NCI-H1092 (cell line): ENCODE measurements around the gene OR10R2.
"Not testable (repeated sequence)": the region's sequence is repeated elsewhere in the genome, so short reads cannot be mapped to it uniquely, and the experiment has no call there.

Source experiments
- DNase-seq: peaks from one replicate; lab custom pipeline; 2025; lab: John Stamatoyannopoulos, UW

Gene OR10R2, protein sequence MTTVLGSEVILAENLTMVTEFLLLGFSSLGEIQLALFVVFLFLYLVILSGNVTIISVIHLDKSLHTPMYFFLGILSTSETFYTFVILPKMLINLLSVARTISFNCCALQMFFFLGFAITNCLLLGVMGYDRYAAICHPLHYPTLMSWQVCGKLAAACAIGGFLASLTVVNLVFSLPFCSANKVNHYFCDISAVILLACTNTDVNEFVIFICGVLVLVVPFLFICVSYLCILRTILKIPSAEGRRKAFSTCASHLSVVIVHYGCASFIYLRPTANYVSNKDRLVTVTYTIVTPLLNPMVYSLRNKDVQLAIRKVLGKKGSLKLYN

GRCh38 chr1:158471920-158472319 is at the start of gene OR10R2:
Gene OR10R2 (plus strand): TSS chr1:158472220. CDS start chr1:158472326, 106 bp downstream.
- DNase-seq, result no peak

DNA sequence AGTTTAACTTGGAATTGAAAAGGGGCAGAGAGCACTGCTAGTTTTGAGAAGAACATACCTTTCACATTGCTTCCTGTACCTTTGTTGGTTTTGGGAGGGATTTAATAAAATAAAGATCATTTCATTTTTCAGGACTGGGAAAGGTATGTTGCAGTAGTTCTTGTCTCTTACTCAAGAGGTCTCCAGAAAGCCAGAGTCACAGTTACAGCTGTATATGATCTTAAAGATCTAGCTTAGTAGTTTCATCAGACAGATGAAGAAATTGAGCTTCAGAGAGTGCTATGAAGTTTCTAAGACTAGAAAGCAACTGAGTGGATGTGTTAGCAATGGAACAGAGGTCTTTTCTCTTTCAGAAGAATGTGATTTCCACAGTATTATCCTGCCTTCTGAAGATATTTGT is 47.0 kb upstream of the OR10R2 start:
- no peak for DNase-seq

DNA sequence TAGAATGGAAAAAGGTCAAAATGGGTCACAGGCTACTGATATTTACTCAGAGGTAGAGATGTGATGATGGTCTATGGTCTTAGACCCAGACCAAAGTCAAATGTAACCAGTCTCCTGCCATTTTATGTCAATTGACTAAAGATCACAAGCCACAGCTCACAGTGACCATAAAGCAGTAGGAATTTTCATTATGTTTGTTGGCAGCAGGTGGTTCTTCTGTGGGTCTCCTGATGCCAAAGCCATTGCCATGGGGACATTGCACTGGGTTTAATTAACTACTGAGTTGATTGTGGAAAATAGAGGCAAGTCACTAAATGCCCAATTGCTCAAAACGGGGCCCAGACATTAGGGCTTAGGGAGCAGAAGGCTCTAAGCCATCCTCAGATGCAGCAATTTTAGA is 45.9 kb upstream of the OR10R2 start, which contains the start of gene OR10K2:
TSS of gene OR10K2 (minus strand) at position 101 of the 400 bp plus-strand sequence. CDS start 5,371 bp downstream, outside the sequence.
- no peak for DNase-seq

DNA sequence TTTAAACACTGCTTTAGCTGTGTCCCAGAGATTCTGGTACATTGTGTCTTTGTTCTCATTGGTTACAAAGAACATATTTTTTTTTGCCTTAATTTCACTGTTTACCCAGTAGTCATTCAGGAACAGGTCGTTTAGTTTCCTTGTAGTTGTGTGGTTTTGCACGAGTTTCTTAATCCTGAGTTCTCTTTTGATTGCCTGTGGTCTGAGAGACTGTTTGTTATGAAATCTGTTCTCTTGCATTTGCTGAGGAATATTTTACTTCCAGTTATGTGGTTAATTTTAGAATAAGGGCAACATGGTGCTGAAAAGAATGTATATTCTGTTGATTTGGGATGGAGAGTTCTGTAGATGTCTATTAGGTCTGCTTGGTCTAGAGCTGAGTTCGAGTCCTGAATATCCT is 41.9 kb upstream of the OR10R2 start:
- DNase-seq, result not testable (repeated sequence)

DNA sequence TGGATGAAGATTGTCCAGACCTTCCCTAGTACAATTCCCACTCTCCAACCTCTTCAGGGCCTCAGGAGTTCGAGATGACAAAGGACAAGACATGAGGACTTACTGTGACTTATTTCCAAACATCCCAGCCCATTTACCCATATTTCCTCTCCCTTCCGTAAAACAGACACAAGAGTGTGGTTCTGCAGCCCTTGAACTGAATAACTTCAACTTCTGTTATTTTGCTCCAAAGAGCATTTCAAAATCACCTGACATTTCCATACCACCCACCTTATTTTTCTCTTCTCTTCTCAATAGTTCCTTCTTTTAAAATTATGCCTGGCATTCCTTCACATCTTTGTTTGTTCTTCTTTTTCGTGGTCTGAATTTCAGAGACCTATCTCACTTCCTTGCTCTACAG is 37.3 kb upstream of the OR10R2 start:
- DNase-seq, result no peak

GRCh38 chr1:158445376-158445775 is 26.6 kb upstream of the OR10R2 start:
- no peak for DNase-seq

DNA sequence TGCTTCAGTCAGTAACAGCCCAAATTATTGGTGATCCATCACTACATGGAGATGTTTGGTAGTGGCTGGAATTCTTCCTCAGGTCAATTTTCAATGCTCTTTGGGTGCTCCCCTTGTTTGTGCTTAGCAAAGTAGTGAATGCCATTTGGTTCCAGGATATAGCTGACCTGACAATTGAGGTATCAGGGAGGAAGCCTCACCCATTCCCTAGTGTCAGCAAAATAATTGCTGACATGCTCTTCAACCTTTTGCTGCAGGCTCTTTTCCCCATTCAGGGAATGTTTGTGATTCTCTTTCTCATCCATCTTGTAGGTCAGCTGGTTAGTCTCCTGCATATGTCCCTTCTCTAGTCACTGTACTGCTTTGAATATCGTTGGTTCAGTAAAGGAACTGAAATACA is 17.5 kb upstream of the OR10R2 start:
- no peak for DNase-seq

- no peak for DNase-seq
Observed at GRCh38 chr1:158457246-158457645, 14.8 kb upstream of the OR10R2 start.

DNA sequence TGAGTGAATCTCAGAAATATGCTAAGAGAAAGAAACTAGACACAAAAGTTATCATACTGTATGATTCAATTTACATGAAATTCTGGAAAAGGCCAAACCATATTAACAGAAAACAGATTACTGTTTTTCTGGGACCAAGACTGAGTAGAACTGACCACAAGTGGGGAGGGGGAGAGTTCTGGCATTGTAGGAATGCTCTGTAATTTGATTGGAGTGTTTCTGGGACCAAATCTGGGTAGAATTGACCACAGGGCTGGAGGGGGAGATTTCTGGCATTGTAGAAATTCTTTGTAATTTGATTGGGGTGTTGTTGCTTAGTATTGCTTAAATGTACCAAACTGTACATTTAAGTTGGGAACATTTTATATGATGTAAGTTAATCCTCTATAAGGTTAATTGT is 13.8 kb upstream of the OR10R2 start:
- DNase-seq, result no peak

DNA sequence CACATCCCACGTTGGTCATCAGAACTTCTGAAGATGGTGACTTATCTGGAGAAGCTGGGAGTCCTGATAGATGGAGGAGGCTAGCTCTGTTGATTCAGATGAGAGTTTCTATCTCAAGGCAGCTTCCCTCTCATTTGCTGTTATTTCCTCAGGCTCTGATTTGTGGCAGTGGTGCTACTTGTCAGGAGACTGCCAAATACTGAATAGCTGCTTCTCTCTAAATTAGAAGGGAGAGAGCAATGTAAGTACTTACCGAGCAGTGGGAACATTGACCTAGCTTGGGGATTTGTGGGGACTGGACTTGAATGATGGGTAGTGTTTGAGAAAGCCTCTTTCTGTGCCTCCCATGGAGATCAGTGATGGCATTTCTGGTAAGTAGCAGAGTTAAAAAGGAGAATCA is 10.5 kb upstream of the OR10R2 start, which contains the start of gene OR10K1:
TSS of gene OR10K1 (plus strand) at position 301 of the 400 bp plus-strand sequence. CDS start 3,728 bp downstream, outside the sequence.
- DNase-seq, result no peak

GRCh38 chr1:158485455-158485854 is 13.4 kb downstream of the OR10R2 start:
- peak; percentile 48 for DNase-seq

DNA sequence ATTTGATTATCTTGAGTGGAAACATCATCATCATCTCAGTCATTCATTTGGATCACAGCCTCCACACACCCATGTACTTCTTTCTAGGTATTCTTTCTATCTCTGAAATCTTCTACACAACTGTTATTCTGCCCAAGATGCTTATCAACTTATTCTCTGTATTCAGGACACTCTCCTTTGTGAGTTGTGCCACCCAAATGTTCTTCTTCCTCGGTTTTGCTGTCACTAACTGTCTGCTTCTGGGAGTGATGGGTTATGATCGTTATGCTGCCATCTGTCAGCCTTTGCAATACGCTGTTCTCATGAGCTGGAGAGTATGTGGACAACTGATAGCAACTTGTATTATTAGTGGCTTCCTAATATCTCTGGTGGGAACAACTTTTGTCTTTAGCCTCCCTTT is 19.3 kb downstream of the OR10R2 start:
- DNase-seq, result no peak

DNA sequence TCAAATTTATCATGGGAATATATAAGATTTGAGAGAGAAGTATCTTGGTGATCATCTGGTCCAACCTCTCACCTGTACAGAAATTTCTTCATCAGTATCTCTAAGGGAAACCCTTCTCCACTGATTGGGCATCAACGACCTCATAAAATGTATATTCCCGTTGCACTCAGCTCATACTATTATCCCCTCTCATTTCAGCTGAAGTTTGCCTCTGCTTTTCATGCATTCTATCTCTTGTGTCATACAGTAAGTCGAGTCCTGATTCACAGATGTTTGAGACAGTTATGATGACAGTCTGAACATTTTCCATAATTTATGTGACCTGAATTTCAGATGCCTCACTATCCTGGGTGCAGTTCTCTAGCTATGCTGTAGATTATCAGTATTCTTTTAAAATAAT is 21.0 kb downstream of the OR10R2 start:
- no peak for DNase-seq

DNA sequence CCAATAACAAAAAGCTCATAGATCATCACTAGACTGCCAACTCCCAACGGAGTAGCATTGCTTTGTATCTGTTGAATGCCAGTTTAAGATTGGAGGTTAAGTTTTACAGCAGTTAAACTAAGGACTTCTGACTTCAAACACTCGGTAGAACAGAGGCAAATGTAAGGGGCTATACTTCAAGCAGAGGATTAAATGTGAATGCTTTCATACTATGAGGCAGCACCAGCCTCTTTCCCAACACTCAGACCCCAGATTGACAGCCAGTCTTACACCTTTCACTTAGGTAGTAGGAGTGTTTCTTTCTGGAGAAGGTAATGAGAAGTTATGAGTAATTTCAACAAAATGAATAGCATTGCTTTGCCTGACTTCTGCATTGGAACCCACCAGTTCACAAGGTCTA is 22.8 kb downstream of the OR10R2 start:
- no peak for DNase-seq

- DNase-seq, result no peak
Observed at GRCh38 chr1:158496374-158496773, 24.4 kb downstream of the OR10R2 start.

DNA sequence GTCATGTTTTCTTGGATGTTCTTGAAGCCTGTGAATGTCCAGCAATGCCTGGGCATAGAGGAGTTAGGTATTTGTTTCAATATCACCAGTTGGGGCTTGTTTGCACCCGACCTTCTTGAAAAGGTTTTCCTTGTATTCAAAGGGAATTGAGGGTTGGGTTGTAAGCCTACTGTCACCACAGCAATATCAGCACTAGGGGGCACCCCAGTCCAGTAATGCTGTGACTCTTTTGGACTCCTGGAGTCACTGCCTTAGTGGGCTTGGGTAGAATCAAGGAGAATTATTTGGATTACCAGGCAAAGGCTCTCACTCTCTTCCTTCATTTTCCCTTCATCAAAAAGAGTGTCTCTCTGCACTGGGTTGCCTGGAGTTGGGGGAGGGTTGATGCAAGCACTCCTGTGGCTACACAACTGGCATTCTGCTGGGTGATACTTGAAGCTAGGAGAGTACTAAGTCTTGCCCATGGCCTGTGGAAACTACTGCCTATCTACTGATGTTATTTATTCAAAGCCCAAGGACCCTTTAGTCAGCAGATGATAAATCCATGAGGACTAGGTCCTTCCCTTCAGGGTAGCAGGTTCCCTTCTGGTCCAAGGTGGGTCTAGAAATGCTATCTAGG is 34.5 kb downstream of the OR10R2 start:
- no peak for DNase-seq

DNA sequence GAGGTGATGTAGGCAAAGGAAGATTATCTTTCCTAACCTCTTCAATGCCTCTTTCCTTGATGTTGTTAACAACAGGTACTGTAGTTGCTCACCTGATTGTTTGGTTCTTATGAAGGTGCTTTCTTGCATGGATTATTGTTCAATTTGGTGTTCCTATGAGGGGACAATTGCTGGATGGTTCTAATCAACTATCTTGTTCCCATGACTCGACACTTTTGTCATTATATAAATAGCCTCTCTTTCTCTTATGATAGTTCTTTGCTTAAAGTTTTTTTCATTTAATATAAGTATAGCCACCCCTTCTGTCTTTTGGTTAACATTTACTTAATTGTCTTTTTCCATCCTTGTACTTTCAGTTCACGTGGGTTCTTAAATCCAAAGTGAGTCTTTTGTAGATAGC is 35.5 kb downstream of the OR10R2 start:
- no peak for DNase-seq

DNA sequence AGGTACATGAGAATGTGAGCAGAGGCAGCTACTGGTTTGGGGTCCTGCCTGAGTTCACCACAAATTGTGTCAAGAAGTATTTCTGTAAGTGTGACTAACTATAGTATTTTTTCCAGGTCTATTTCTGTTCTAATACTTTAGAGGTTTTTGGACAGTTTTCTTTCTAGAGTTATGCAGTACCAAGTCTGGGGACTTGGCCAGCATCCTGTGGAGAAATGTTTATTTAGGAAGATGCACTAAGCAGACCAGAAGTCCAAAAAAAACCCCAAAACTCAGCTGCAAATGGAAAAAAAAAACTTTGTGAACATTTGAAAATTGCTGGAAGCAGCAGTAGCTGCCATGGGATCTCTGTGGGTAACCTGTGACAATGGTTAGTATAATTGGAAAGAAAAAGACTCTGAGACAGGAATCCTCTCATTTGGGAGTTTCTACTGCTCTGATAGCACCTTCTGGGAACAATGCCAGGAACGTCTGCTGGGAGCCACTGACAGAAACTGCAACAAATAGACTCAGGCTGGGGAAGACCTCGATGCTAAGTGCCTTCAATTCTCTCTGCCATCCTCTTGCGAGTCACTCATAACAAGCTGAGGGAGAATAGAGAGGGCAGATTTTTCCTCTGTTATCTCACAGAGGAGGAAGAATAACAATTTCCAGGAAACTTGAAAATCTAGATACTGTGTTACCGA is 37.6 kb downstream of the OR10R2 start:
- no peak for DNase-seq

GRCh38 chr1:158516966-158517365 is 44.9 kb downstream of the OR10R2 start:
- no peak for DNase-seq

DNA sequence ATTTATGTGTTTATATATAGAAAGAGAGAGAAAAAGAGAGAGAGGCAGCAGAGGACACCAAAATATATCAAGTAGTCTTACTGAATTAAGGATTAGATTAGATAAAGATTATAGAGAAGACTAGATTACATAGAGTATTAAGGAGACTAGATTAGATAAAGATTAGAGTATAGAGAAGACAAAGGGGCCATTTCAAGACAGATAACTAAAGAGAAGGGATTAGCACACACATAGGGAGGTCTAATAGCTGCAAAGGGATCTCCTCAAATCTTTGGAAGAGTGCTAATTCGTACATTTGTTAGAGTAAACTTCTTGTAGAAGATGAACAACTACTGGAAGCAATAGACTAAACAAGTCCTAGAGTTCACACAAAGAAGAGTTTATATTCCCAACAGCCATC is 48.0 kb downstream of the OR10R2 start:
- no peak for DNase-seq

DNA sequence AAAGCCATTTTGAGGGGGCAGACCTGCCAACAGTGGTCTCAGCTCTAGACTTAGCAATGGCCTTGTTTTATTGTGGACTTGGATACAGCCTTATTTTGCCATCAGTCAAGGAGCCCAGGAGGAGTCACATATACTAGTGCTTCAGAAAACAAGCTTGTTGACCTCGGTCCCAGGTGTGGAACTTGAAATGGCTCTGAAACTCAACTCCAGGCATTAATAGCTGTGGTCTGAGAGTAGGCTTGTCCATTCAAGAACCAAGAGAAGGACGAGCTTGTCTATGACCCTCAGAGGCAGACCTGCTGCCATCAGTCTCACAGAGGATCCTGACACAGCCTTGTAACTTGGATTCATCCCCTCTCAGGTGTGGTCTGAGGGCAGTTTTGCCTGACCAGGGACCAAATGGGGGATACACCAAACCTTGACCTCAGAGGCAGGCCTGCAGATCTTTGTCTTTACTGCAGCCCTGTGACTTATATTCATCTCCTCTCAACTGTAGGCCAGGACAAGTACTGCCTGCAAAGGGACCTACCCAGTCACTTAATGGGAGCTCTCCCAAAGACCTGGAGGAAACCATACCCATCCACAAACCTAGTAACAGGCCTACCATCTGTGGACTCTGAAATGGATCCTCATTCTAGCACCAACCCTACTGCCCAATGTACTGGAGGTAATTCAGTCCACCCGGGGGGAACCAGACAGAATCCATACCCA is 49.1 kb downstream of the OR10R2 start:
- no peak for DNase-seq

GRCh38 chr1:158521666-158522058 is 49.6 kb downstream of the OR10R2 start:
- DNase-seq, result no peak
